NOMO-1 treated with dmso at 0.1 percent for 144 hours (cell line): ENCODE measurements around the gene HLA-DQB1.
"Not testable (repeated sequence)": the region's sequence is repeated elsewhere in the genome, so short reads cannot be mapped to it uniquely, and the experiment has no call there.

Experiments used
- DNase-seq: peaks from one replicate; lab custom pipeline; 2025; ENCODE audit not compliant: unreplicated experiment; lab: John Stamatoyannopoulos, UW

The HLA-DQB1 gene

GRCh38 chr6:32666420-32667300, at the start of gene HLA-DQB1:
Gene HLA-DQB1 (minus strand): TSS chr6:32666657. CDS start chr6:32666607, 50 bp downstream.
- peak; percentile 65 for DNase-seq

- no peak for DNase-seq
Measured at GRCh38 chr6:32713241-32713640, 46.8 kb upstream of the HLA-DQB1 start.

- no peak for DNase-seq
Measured at GRCh38 chr6:32709625-32710024, 43.2 kb upstream of the HLA-DQB1 start.

- DNase-seq = not testable (repeated sequence)
Measured at GRCh38 chr6:32705164-32705563, 38.7 kb upstream of the HLA-DQB1 start.

- DNase-seq = no peak
Measured at GRCh38 chr6:32703347-32703746, 36.9 kb upstream of the HLA-DQB1 start.

- peak; percentile 12 for DNase-seq
Measured at GRCh38 chr6:32700391-32701040, 34.1 kb upstream of the HLA-DQB1 start.

GRCh38 chr6:32697031-32697430, 30.6 kb upstream of the HLA-DQB1 start:
- no peak for DNase-seq

GRCh38 chr6:32692019-32692418, 25.6 kb upstream of the HLA-DQB1 start:
- no peak for DNase-seq

GRCh38 chr6:32689531-32690501, 23.4 kb upstream of the HLA-DQB1 start:
- DNase-seq = no peak

- peak; percentile 49 for DNase-seq
Measured at GRCh38 chr6:32685603-32686002, 19.1 kb upstream of the HLA-DQB1 start.

GRCh38 chr6:32684246-32684645, 17.8 kb upstream of the HLA-DQB1 start:
- no peak for DNase-seq

- DNase-seq = no peak
Measured at GRCh38 chr6:32680055-32680454, 13.6 kb upstream of the HLA-DQB1 start.

- DNase-seq = no peak
Measured at GRCh38 chr6:32679492-32679891, 13.0 kb upstream of the HLA-DQB1 start.

GRCh38 chr6:32674123-32674522, 7.7 kb upstream of the HLA-DQB1 start:
- DNase-seq = not testable (repeated sequence)

GRCh38 chr6:32671908-32672307, 5.5 kb upstream of the HLA-DQB1 start:
- DNase-seq = not testable (repeated sequence)

- no peak for DNase-seq
Measured at GRCh38 chr6:32669893-32670292, 3.4 kb upstream of the HLA-DQB1 start.

GRCh38 chr6:32669240-32669639, 2.8 kb upstream of the HLA-DQB1 start:
- DNase-seq = no peak

GRCh38 chr6:32668226-32668747, 1.8 kb upstream of the HLA-DQB1 start:
- no peak for DNase-seq

- DNase-seq = no peak
Measured at GRCh38 chr6:32665661-32666060, 796 bp downstream of the HLA-DQB1 start.

GRCh38 chr6:32664827-32665362, 1.6 kb downstream of the HLA-DQB1 start:
- no peak for DNase-seq

- DNase-seq = no peak
Measured at GRCh38 chr6:32664354-32664753, 2.1 kb downstream of the HLA-DQB1 start.
